Cardiac muscle cell (in vitro differentiated cells and primary cell): ENCODE results near the gene AANAT. TPM values are rescaled to one million over a fixed set of nuclear protein-coding genes. Genes with fewer than 3 reads are reported as not detected.

ENCODE experiments used
- DNase-seq, 2 donors: peaks; one replicate each; pipeline versions ENCODE4 v3.0.0 to v3.0.0-alpha.2; 2010 to 2017; ENCODE audit warnings: low read depth in 1 of 2, low spot score in 1 of 2
- H3K27ac ChIP-seq: fragments of 200-600 bp; sonication (generic); 2 replicates; pipeline ENCODE4 v1.5.1; 2016
- H3K27me3 ChIP-seq: fragments of 200-600 bp; sonication (generic); 2 replicates; pipeline ENCODE4 v1.6.0; 2016; ENCODE audit warnings: control low read depth
- H3K36me3 ChIP-seq: fragments of 200-600 bp; sonication (generic); 2 replicates; pipeline ENCODE4 v1.5.1; 2016; ENCODE audit warnings: control low read depth
- H3K4me1 ChIP-seq: fragments of 200-600 bp; sonication (generic); 2 replicates; pipeline ENCODE4 v1.8.1; 2017; ENCODE audit warnings: low read depth, mild to moderate bottlenecking, mixed run types
- H3K4me3 ChIP-seq: fragments of 200-600 bp; sonication (generic); 2 replicates; pipeline ENCODE4 v1.5.1; 2016; ENCODE audit warnings: mild to moderate bottlenecking
- H3K9me3 ChIP-seq: fragments of 200-600 bp; sonication (generic); 2 replicates; pipeline ENCODE4 v1.5.1; 2017; ENCODE audit warnings: low read depth, mild to moderate bottlenecking, control low read depth
- CTCF ChIP-seq: IDR thresholded peaks from 2 replicates; pipeline ENCODE4 v1.5.1; 2012; ENCODE audit warnings: low read depth, mild to moderate bottlenecking, low read length
- polyA plus RNA-seq: library from polyadenylated mRNA; unstranded; fragments of >200 nt; fragmentation: Nextera tagmentation; extraction: Ambion mirVana; gene quantifications from 2 replicates; pipeline ENCODE4 v1.2.1, GENCODE V29; 2016
- total RNA-seq: library from RNA; depleted of rRNA; stranded (reverse); fragments of >200 nt; gene quantifications from 2 replicates; pipeline ENCODE4 v1.2.3, GENCODE V29; 2016

The AANAT gene
- total and polyA plus RNA-seq, 2 experiments from 2014 or later, result 0.33 to 2.1 TPM

GRCh38 chr17:76492989-76493501, 25.6 kb downstream of the AANAT start:
- peak in 1 of 2 donors; percentile 80 for DNase-seq
- Histone ChIP-seq H3K9me3 (no peaks in the 10 kb centered on the region), H3K4me1 (peaks cover 3% of the 10 kb centered on the region), H3K4me3 (no peak overlapping the region), H3K27ac (no peak overlapping the region), H3K27me3 (no peaks in the 10 kb centered on the region), H3K36me3 (no peaks in the 10 kb centered on the region)
- TF ChIP-seq CTCF, result no peak

GRCh38 chr17:76493505-76494167, 26.2 kb downstream of the AANAT start:
- Histone ChIP-seq H3K9me3 (no peaks in the 10 kb centered on the region), H3K27ac (no peak overlapping the region), H3K4me3 (no peak overlapping the region), H3K36me3 (no peaks in the 10 kb centered on the region), H3K27me3 (no peaks in the 10 kb centered on the region), H3K4me1 (peaks cover 9% of the 10 kb centered on the region)
- no peak for TF ChIP-seq CTCF
- no peak for DNase-seq

- no peaks in the 10 kb centered on the region for H3K36me3 ChIP-seq
- no peak for DNase-seq
- no peaks in the 10 kb centered on the region for H3K9me3 ChIP-seq
- no peak overlapping the region for H3K4me3 ChIP-seq
- H3K4me1 ChIP-seq, result peaks cover 13% of the 10 kb centered on the region
- no peak overlapping the region for H3K27ac ChIP-seq
- TF ChIP-seq CTCF, result no peak
- H3K27me3 ChIP-seq, result no peaks in the 10 kb centered on the region
Measured at GRCh38 chr17:76495663-76496400, 28.4 kb downstream of the AANAT start.

GRCh38 chr17:76496464-76496863, 29.1 kb downstream of the AANAT start:
- H3K4me3 ChIP-seq, result no peak overlapping the region
- no peaks in the 10 kb centered on the region for H3K36me3 ChIP-seq
- no peak for DNase-seq
- no peaks in the 10 kb centered on the region for H3K9me3 ChIP-seq
- peaks cover 13% of the 10 kb centered on the region for H3K4me1 ChIP-seq
- no peak for TF ChIP-seq CTCF
- no peak overlapping the region for H3K27ac ChIP-seq
- H3K27me3 ChIP-seq, result no peaks in the 10 kb centered on the region

- TF ChIP-seq CTCF, result no peak
- no peaks in the 10 kb centered on the region for H3K9me3 ChIP-seq
- H3K27ac ChIP-seq, result peak overlapping the region; percentile 72
- H3K4me3 ChIP-seq, result no peak overlapping the region
- H3K36me3 ChIP-seq, result no peaks in the 10 kb centered on the region
- peaks cover 20% of the 10 kb centered on the region for H3K4me1 ChIP-seq
- no peaks in the 10 kb centered on the region for H3K27me3 ChIP-seq
- no peak for DNase-seq
Measured at GRCh38 chr17:76497699-76497978, 30.2 kb downstream of the AANAT start.
